ENCODE data around the gene HBM.
"Not testable (repeated sequence)": the region's sequence is repeated elsewhere in the genome, so short reads cannot be mapped to it uniquely, and the experiment has no call there.

HBM gene

GRCh38 chr16:120756-121155 lies 45.0 kb upstream of the HBM start:
- TF ChIP-seq, protein P1, sequence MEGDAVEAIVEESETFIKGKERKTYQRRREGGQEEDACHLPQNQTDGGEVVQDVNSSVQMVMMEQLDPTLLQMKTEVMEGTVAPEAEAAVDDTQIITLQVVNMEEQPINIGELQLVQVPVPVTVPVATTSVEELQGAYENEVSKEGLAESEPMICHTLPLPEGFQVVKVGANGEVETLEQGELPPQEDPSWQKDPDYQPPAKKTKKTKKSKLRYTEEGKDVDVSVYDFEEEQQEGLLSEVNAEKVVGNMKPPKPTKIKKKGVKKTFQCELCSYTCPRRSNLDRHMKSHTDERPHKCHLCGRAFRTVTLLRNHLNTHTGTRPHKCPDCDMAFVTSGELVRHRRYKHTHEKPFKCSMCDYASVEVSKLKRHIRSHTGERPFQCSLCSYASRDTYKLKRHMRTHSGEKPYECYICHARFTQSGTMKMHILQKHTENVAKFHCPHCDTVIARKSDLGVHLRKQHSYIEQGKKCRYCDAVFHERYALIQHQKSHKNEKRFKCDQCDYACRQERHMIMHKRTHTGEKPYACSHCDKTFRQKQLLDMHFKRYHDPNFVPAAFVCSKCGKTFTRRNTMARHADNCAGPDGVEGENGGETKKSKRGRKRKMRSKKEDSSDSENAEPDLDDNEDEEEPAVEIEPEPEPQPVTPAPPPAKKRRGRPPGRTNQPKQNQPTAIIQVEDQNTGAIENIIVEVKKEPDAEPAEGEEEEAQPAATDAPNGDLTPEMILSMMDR (IDR thresholded peaks at IDR 0.05; ENCODE audit: low read depth, low read length, missing control alignments), result no peak
- H3K4me3 ChIP-seq (replicated peaks; ENCODE audit: low read depth, low read length), result no peak overlapping the region

GRCh38 chr16:122361-122760 lies 43.4 kb upstream of the HBM start:
- TF ChIP-seq, protein P1 (IDR thresholded peaks at IDR 0.05; ENCODE audit: low read depth, low read length, missing control alignments), result no peak
- no peak for DNase-seq (ENCODE audit: extremely low read depth, low read depth)
- no peak overlapping the region for H3K4me3 ChIP-seq (replicated peaks; ENCODE audit: low read depth, low read length)

More at GRCh38 chr16:120756-121155, 45.0 kb upstream of the HBM start:
- DNase-seq (ENCODE audit: extremely low read depth, low read depth), result no peak

GRCh38 chr16:123558-124350 lies 42.0 kb upstream of the HBM start:
- not testable (repeated sequence) for H3K4me3 ChIP-seq (replicated peaks; ENCODE audit: low read depth, low read length); DNase-seq (ENCODE audit: extremely low read depth, low read depth)

GRCh38 chr16:125011-125410 lies 40.8 kb upstream of the HBM start:
- no peak for DNase-seq (ENCODE audit: extremely low read depth, low read depth)
- no peak overlapping the region for H3K4me3 ChIP-seq (replicated peaks; ENCODE audit: low read depth, low read length)
- TF ChIP-seq, protein P1 (IDR thresholded peaks at IDR 0.05; ENCODE audit: low read depth, low read length, missing control alignments), result no peak

DNA sequence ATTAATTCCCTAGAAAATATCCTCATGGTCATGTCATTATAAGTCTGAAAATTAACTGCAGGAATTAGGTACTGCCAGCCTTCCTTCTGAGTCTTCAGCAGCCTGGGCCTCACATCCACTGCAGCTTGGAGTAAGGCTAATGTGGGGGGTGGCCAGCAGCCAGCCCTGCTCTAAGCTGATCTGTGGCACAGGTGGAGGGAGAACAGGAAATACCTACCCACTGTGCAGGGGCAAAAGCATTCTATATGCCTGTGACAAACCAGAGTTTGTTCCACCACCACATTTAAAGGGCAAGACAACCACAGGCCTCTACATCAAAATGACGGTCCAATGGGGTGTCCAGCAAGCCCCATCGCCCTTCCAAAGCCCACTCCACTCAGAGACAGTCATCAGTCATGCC lies 36.7 kb upstream of the HBM start:
- TF ChIP-seq, protein P1 (IDR thresholded peaks at IDR 0.05; ENCODE audit: low read depth, low read length, missing control alignments), result no peak
- no peak overlapping the region for H3K4me3 ChIP-seq (replicated peaks; ENCODE audit: low read depth, low read length)
- DNase-seq (ENCODE audit: extremely low read depth, low read depth), result no peak

DNA sequence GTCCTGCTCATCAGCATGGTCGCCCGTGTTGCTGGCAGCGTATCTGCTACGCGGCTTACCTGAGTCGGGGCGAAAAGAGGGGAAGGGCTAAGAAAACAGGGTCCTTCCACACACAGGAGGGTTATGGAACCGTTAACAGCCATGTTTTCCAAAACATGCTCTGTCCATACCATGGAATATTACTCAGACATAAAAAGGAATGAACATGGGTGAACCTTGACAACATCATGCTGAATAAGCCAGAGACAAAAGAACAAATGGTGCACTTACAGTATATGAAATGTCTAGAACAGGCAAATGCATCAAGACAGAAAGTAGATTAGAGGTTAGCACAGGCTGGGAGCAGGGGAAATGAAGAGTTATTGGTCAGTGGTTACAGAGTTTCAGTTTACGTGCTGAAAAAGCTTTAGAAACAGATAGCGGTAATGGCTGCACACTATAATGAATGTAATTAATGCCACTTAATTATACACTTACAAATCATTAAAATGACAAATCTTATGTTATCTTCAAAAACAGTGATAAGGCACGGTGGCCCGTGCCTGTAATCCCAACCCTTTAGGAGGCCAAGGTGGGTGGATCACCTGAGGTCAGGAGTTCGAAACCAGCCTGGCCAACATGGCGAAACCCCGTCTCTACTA lies 35.1 kb upstream of the HBM start:
- DNase-seq (ENCODE audit: extremely low read depth, low read depth), result no peak
- no peak overlapping the region for H3K4me3 ChIP-seq (replicated peaks; ENCODE audit: low read depth, low read length)
- TF ChIP-seq, protein P1 (IDR thresholded peaks at IDR 0.05; ENCODE audit: low read depth, low read length, missing control alignments), result no peak

DNA sequence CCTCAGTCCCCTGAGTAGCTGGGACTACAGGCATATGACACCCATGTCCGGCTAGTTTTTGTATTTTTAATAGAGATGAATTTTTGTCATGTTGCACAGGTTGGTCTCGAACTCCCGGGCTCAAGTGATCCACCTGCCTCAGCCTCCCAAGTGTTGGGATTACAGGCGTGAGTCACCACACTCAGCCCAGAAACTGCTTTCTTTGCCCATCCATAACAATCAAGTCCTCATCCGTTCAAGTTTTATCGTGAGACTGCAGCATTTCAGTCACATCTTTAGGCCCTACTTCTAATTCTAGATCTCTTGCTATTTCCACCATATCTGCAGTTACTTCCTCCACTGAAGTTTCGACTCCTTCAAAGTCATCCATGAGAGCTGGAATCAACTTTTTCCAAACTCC lies 33.7 kb upstream of the HBM start:
- TF ChIP-seq, protein P1 (IDR thresholded peaks at IDR 0.05; ENCODE audit: low read depth, low read length, missing control alignments), result no peak
- DNase-seq (ENCODE audit: extremely low read depth, low read depth), result no peak
- no peak overlapping the region for H3K4me3 ChIP-seq (replicated peaks; ENCODE audit: low read depth, low read length)
